GM12865 (cell line): ENCODE measurements around the gene CBFA2T3.
"Not testable (repeated sequence)": the region's sequence is repeated elsewhere in the genome, so short reads cannot be mapped to it uniquely, and the experiment has no call there.

Source experiments
- DNase-seq: peaks from one replicate; pipeline ENCODE4 v3.0.0; 2010; ENCODE audit warnings: low read depth
- H3K4me3 ChIP-seq: 2 replicates; pipeline ENCODE4 v1.5.1; 2011; ENCODE audit warnings: mild to moderate bottlenecking, low read depth, low read length, control low read depth
- CTCF ChIP-seq: IDR thresholded peaks from 2 replicates; pipeline ENCODE4 v1.5.1; 2011; ENCODE audit warnings: low read length, control low read depth, low read depth, inconsistent platforms; ENCODE audit not compliant: insufficient read depth; ENCODE audit errors: missing control alignments

Gene CBFA2T3

GRCh38 chr16:88919936-88920335 lies 57.1 kb downstream of the CBFA2T3 start:
- no peak for TF ChIP-seq CTCF
- no peak overlapping the region for H3K4me3 ChIP-seq
- no peak for DNase-seq

- DNase-seq, H3K4me3 ChIP-seq: not testable (repeated sequence)
Measured at GRCh38 chr16:88918896-88919295, 58.1 kb downstream of the CBFA2T3 start.

GRCh38 chr16:88917915-88918627 lies 58.9 kb downstream of the CBFA2T3 start:
- TF ChIP-seq CTCF: no peak
- H3K4me3 ChIP-seq: no peak overlapping the region
- DNase-seq: no peak

GRCh38 chr16:88917146-88917914 lies 59.7 kb downstream of the CBFA2T3 start:
- DNase-seq: no peak
- no peak overlapping the region for H3K4me3 ChIP-seq
- no peak for TF ChIP-seq CTCF

GRCh38 chr16:88915639-88916327 lies 61.2 kb downstream of the CBFA2T3 start:
- no peak for DNase-seq
- TF ChIP-seq CTCF: no peak
- H3K4me3 ChIP-seq: no peak overlapping the region

- DNase-seq: no peak
- no peak overlapping the region for H3K4me3 ChIP-seq
- no peak for TF ChIP-seq CTCF
Measured at GRCh38 chr16:88914750-88915368, 62.1 kb downstream of the CBFA2T3 start.

- no peak for TF ChIP-seq CTCF
- DNase-seq: no peak
- no peak overlapping the region for H3K4me3 ChIP-seq
Measured at GRCh38 chr16:88913870-88914269, 63.1 kb downstream of the CBFA2T3 start.
